ENCODE data around the gene UPP1. TPM values are rescaled to one million over a fixed set of nuclear protein-coding genes. Genes with fewer than 3 reads are reported as not detected.

Gene UPP1
- total RNA-seq, 2 experiments from 2014 or later: 89.6 to 93.3 TPM

DNA sequence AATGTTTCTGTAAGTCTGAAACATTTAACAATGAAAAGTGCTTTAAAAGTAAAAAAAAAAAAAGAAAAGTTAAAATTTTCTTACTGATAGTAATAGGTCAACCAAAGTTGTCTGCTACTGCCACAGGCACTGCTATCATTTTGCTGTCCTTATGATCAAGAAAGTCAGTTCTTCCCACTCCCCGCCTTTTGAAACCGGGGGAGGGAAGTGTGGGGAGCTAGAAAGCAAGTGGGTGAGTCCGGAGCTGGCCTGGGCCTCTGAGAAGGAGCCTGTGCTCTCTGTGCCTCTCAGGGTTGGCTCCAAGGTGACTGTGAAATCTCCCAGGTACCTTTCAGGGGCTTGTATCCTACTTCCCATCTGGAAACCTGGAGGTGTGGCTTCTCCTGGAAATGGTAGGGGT, 46.4 kb upstream of the UPP1 start:
- peaks cover 44% of the 10 kb centered on the region for H3K4me1 Mint-ChIP-seq (ENCODE audit: low read depth)
- DNase-seq: no peak
- peaks cover 2% of the 10 kb centered on the region for H3K27me3 Mint-ChIP-seq
- TF ChIP-seq, protein P1, sequence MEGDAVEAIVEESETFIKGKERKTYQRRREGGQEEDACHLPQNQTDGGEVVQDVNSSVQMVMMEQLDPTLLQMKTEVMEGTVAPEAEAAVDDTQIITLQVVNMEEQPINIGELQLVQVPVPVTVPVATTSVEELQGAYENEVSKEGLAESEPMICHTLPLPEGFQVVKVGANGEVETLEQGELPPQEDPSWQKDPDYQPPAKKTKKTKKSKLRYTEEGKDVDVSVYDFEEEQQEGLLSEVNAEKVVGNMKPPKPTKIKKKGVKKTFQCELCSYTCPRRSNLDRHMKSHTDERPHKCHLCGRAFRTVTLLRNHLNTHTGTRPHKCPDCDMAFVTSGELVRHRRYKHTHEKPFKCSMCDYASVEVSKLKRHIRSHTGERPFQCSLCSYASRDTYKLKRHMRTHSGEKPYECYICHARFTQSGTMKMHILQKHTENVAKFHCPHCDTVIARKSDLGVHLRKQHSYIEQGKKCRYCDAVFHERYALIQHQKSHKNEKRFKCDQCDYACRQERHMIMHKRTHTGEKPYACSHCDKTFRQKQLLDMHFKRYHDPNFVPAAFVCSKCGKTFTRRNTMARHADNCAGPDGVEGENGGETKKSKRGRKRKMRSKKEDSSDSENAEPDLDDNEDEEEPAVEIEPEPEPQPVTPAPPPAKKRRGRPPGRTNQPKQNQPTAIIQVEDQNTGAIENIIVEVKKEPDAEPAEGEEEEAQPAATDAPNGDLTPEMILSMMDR (IDR thresholded peaks at IDR 0.05): no peak
- H3K27ac Mint-ChIP-seq: peak overlapping the region; percentile 22
- no peaks in the 10 kb centered on the region for H3K36me3 Mint-ChIP-seq (ENCODE audit: low read depth)
- no peaks in the 10 kb centered on the region for H3K9me3 Mint-ChIP-seq
- H3K4me3 Mint-ChIP-seq: no peak overlapping the region
- intact Hi-C loops (cut with micrococcal nuclease): loop anchor here (5.0 kb wide), 1 partner anchor 45 kb away; the partner anchor contains the start of gene UPP1
- ATAC-seq: no peak
- ChIA-PET POLR2A (no interaction called here), CTCF (interaction anchor here (1.2 kb wide), 1 partner anchor 47 kb away, joined by 3 read pairs; no protein-coding TSS in a partner anchor)

DNA sequence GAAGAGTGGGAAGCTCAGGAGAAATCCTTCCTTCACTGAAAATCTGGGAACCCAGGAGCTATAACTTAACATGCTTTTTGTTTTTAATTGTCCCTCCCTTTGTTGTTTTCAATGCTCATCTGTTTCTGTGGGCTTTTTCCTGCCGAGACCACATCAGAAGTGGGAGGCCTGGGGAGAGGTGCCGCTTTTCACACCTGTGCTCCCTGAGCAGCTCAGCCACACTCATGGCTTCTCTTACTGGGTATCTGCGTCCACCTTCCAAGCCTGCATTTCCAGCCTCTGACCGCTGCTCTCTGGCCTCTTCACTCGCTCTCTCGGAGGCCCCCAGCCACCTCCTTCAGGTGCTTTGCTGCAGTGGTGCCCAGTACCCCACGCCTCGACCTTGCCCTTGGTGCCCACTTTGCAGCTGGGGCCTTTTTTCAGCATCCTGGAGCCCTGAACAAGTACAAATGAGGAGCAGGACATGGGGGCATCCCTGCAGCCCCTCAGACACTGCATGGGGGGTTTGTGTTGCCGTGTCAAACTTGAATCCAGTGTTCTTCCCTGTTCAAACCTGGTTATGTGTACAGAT, 43.8 kb upstream of the UPP1 start:
- Mint-ChIP-seq H3K36me3 (ENCODE audit: low read depth) (no peaks in the 10 kb centered on the region), H3K9me3 (no peaks in the 10 kb centered on the region), H3K27ac (no peak overlapping the region), H3K27me3 (no peaks in the 10 kb centered on the region), H3K4me1 (ENCODE audit: low read depth) (peaks cover 44% of the 10 kb centered on the region), H3K4me3 (no peak overlapping the region)
- TF ChIP-seq, protein P1 (IDR thresholded peaks at IDR 0.05): no peak
- ChIA-PET CTCF (interaction anchor here (1.7 kb wide), 1 partner anchor 100 kb away, joined by 4 read pairs; no protein-coding TSS in a partner anchor), POLR2A (interaction anchor here (1.0 to 1.2 kb wide), 2 partner anchors 13 to 40 kb away, joined by 3 to 5 read pairs; no protein-coding TSS in a partner anchor)
- intact Hi-C loops (cut with micrococcal nuclease): no loop called here
- no peak for ATAC-seq
- DNase-seq: peak; percentile 44

DNA sequence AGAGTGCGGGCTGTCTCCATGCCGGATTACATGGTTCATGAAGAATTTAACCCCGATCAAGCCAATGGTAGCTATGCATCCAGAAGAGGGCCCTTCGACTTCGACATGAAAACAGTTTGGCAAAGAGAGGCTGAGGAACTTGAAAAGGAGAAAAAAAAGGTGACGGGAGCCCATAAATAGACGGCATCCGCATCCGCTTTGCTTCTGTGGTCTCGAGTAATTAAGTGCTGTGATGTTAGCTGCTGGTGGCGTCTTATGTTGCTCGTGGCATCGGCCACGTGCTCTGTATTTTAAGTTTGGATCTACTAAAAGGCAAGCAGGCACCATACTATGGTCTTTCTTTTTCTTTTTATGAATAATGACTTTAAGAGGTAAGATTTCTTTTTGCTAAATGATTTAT, 42.6 kb upstream of the UPP1 start:
- ATAC-seq (peak; percentile 35), DNase-seq (peak; percentile 35)
- Mint-ChIP-seq H3K4me3 (no peak overlapping the region), H3K9me3 (no peaks in the 10 kb centered on the region), H3K27ac (no peak overlapping the region), H3K36me3 (ENCODE audit: low read depth) (no peaks in the 10 kb centered on the region), H3K27me3 (no peaks in the 10 kb centered on the region), H3K4me1 (ENCODE audit: low read depth) (peaks cover 35% of the 10 kb centered on the region)
- ChIA-PET POLR2A (no interaction called here), CTCF (no interaction called here)
- TF ChIP-seq, protein P1 (IDR thresholded peaks at IDR 0.05): no peak
- intact Hi-C loops (cut with micrococcal nuclease): no loop called here

DNA sequence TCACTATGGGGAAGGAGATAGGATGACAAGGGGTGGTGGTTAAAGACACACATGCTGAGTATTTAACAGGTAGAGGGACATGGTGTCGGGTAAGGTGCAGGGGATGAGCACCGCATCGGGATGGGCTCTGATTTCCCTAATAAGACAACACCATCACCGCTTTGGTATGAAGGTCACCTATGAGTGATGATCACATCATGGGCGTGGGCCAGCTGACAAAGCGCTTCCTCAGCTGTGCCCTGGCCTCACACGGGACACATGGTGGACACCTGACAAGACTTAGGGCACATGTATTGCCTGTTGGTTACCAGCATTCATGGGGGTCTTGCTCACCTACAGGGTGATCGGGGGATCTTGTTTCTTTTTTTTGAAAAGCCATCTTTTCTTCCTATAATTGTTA, 41.0 kb upstream of the UPP1 start:
- intact Hi-C loops (cut with micrococcal nuclease): no loop called here
- no peaks in the 10 kb centered on the region for H3K9me3 Mint-ChIP-seq
- H3K4me1 Mint-ChIP-seq (ENCODE audit: low read depth): peaks cover 27% of the 10 kb centered on the region
- ATAC-seq (no peak), DNase-seq (no peak)
- TF ChIP-seq, protein P1 (IDR thresholded peaks at IDR 0.05): no peak
- H3K4me3 Mint-ChIP-seq: no peak overlapping the region
- ChIA-PET POLR2A (no interaction called here), CTCF (no interaction called here)
- no peak overlapping the region for H3K27ac Mint-ChIP-seq
- no peaks in the 10 kb centered on the region for H3K36me3 Mint-ChIP-seq (ENCODE audit: low read depth)
- no peaks in the 10 kb centered on the region for H3K27me3 Mint-ChIP-seq

DNA sequence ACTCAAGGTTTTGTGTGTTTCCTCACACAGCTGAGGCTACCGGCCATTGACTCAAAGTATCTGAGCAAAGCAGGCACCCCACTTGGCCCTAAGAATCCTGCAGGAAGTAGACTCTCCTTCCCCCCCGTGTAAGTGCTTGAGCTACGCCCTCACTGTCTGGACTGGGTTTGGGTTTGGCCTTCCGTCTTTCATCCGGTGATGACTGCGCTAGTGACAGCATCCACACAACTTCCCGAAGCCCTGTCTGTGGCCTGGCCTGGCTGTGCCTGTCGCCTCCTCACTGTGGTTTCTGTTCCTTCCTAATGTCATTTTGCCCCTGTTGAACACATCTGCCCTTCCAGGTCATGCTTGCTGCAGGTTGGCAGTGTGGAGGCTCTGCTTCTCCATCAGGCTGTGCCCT, 39.2 kb upstream of the UPP1 start:
- ATAC-seq: no peak
- Mint-ChIP-seq H3K4me3 (no peak overlapping the region), H3K27ac (no peak overlapping the region)

More for the DNA sequence above, 39.2 kb upstream of the UPP1 start:
- TF ChIP-seq, protein P1 (IDR thresholded peaks at IDR 0.05): no peak
- ChIA-PET CTCF (no interaction called here), POLR2A (interaction anchor here (0.6 kb wide), 1 partner anchor 23 kb away, joined by 3 read pairs; no protein-coding TSS in a partner anchor)
- Mint-ChIP-seq H3K27me3 (no peaks in the 10 kb centered on the region), H3K36me3 (ENCODE audit: low read depth) (no peaks in the 10 kb centered on the region), H3K9me3 (no peaks in the 10 kb centered on the region), H3K4me1 (ENCODE audit: low read depth) (peaks cover 23% of the 10 kb centered on the region)
- DNase-seq: no peak
- intact Hi-C loops (cut with micrococcal nuclease): no loop called here

All from activated CD8-positive, alpha-beta T cell treated with anti-CD3 and anti-CD28 coated beads for 36 hours (primary cell).